Measurements from ENCODE around the gene CDK14.

Gene CDK14

DNA sequence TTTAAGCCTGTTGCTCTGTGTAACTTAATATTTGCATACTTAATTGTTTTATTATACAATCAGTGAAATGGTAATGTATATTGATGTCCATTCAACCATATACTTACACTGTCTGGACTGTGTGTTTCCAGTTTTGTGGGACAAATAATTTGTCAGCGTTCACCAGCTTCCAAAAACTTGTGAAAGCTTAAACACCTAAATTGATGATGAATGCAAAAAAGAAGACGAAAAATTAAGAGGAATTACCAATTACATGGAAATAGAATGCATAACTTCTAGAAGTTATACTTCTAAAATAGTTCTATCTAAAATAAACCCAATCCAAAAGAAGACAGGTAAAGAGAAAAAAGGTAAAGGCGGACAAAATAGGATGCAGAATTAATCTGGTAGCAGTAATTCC lies 513.1 kb downstream of the CDK14 start:
- H3K27ac ChIP-seq: no peak overlapping the region

GRCh38 chr7:91112902-91113341 lies 516.8 kb downstream of the CDK14 start:
- DNase-seq (ENCODE audit: low read depth, low spot score): no peak
- no peak overlapping the region for H3K27ac ChIP-seq

More for the DNA sequence above, 513.1 kb downstream of the CDK14 start:
- no peak for DNase-seq (ENCODE audit: low read depth, low spot score)

- DNase-seq (ENCODE audit: low read depth, low spot score): no peak
- no peak overlapping the region for H3K27ac ChIP-seq
Observed at GRCh38 chr7:91114232-91114631, 518.1 kb downstream of the CDK14 start.

- no peak overlapping the region for H3K27ac ChIP-seq
- DNase-seq (ENCODE audit: low read depth, low spot score): no peak
Observed at GRCh38 chr7:91126762-91127161, 530.6 kb downstream of the CDK14 start.

DNA sequence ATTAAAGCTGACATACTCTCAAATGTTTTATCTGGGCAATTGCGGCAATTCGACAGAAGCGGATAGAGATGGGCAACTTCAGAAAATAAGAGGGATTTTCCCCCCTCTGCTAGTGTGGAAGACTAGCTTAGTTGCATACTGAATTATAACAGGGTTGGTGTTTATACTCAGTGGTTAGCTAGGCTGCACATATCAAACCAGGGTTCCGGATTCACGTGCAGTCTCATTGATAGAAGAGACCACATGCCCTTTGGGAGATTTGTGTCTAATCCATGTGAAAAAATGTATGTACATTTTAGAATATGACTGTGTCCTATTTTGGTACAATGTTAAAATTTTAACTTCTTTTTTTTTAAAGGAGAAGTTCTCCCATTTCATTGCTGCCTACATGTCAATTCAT lies 531.2 kb downstream of the CDK14 start:
- DNase-seq (ENCODE audit: low read depth, low spot score): no peak
- H3K27ac ChIP-seq: no peak overlapping the region

- H3K27ac ChIP-seq: no peak overlapping the region
- no peak for DNase-seq (ENCODE audit: low read depth, low spot score)
Observed at GRCh38 chr7:91127959-91128358, 531.8 kb downstream of the CDK14 start.

DNA sequence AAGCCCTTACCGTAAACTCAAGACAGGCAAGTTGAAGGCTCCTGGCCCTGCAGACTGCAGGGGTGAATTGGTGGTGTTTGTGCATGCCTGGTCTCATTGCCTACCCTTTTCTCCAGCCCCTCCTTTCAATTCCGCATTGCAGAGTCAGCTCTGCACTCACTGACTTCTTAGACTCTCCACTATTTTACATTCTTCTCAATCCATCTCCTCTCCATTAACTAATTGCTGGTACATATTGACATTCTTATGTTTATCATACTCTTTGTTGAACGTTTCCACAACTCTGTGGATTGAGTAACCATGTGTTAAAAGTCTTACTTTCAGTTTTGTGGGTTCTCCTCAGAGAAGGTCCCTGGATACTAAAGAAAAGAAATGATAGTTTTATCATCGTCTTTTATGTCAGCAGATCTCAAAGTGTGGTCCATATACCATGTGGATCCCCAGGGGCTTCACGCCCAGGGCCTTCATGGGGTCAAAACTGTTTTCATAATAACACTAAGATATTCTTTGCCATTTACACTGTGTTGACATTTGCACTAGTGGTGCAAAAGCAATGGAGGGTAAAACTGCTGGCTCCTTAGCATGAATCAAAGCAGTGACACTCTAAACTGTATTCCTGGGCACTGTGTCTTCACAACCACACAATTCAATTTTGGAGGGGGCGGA lies 532.7 kb downstream of the CDK14 start:
- no peak overlapping the region for H3K27ac ChIP-seq
- no peak for DNase-seq (ENCODE audit: low read depth, low spot score)

DNA sequence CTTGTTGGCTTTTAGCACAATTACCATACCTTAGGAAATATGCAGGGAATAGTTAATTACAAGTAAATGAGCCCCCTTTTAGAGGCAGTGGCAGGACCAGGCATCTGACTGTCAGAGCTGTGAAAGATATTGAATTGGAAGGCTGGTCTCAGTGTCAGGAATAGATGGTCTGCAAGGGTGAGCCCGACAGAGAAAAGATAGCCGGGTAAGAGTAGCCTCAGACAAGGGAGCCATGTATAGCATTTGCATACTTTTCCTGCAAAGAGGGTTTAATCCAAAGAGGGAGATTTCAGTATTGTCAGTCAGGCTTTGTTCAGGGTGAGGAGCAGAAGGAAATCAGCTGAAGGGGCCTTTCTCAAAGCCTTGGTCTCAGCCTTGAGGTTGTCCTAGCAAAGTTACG lies 539.2 kb downstream of the CDK14 start:
- no peak for DNase-seq (ENCODE audit: low read depth, low spot score)
- H3K27ac ChIP-seq: no peak overlapping the region

- DNase-seq (ENCODE audit: low read depth, low spot score): no peak
Observed at GRCh38 chr7:91135703-91136430, 539.7 kb downstream of the CDK14 start.

DNA sequence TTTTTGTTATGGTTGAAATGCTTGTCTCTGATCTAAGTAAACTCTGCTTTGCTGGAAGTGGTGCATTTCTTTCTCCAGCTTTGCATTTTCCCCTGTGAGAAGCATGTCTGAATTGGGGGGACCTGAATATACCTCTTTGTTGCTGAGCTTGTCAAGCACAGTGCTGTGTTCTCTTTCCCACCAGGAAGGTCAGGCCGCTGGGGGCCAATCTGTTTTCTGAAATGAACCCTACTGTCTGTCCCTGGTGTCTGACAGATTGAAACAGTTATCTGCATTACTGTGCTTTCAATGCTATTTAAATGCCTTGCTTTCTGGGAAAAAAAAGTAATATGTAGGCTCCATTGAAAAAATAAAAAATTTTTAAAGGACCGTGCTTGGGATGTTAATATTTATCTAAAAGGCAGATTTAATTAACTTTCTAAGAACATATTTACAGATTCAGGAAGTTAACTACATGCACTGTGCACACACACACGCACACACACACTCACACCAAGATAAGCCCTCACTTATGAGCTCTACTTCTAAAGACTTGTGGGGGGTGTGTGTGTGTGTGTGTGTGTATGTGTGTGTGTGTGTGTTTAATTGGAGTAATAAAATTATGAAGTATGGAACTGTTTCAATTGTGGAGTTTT lies 541.1 kb downstream of the CDK14 start:
- no peak overlapping the region for H3K27ac ChIP-seq
- no peak for DNase-seq (ENCODE audit: low read depth, low spot score)

More at GRCh38 chr7:91135703-91136430, 539.7 kb downstream of the CDK14 start:
- H3K27ac ChIP-seq: no peak overlapping the region

GRCh38 chr7:91137788-91138368 lies 541.8 kb downstream of the CDK14 start:
- DNase-seq (ENCODE audit: low read depth, low spot score): no peak
- H3K27ac ChIP-seq: no peak overlapping the region

DNA sequence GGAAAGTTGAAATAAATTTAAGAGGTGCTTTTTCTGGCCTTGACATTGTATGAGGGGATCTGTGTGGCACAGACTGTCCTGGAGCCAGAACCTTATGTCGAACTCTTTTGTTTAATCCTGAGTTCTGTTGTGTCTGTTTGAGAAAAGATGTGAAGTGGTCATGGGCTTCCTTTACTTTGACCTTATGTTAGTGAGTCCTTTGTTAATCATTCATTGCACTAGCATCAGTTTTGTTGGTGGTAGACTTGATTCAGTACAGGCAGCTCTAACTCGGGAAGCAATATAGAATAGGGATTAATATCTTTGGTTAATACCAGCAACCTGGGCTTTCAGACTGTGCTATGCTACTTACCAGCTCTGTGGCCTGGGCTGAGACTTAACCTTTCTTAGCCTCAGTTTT lies 544.2 kb downstream of the CDK14 start:
- no peak overlapping the region for H3K27ac ChIP-seq
- DNase-seq (ENCODE audit: low read depth, low spot score): no peak

GRCh38 chr7:91140982-91141381 lies 544.9 kb downstream of the CDK14 start:
- no peak overlapping the region for H3K27ac ChIP-seq
- DNase-seq (ENCODE audit: low read depth, low spot score): no peak

GRCh38 chr7:91142743-91143142 lies 546.6 kb downstream of the CDK14 start:
- H3K27ac ChIP-seq: no peak overlapping the region
- DNase-seq (ENCODE audit: low read depth, low spot score): no peak

GRCh38 chr7:91149341-91150246 lies 553.5 kb downstream of the CDK14 start:
- H3K27ac ChIP-seq: no peak overlapping the region
- no peak for DNase-seq (ENCODE audit: low read depth, low spot score)

GRCh38 chr7:91151916-91152315 lies 555.8 kb downstream of the CDK14 start:
- DNase-seq (ENCODE audit: low read depth, low spot score): no peak
- H3K27ac ChIP-seq: no peak overlapping the region

GRCh38 chr7:91156316-91157185 lies 560.4 kb downstream of the CDK14 start:
- H3K27ac ChIP-seq: no peak overlapping the region

DNA sequence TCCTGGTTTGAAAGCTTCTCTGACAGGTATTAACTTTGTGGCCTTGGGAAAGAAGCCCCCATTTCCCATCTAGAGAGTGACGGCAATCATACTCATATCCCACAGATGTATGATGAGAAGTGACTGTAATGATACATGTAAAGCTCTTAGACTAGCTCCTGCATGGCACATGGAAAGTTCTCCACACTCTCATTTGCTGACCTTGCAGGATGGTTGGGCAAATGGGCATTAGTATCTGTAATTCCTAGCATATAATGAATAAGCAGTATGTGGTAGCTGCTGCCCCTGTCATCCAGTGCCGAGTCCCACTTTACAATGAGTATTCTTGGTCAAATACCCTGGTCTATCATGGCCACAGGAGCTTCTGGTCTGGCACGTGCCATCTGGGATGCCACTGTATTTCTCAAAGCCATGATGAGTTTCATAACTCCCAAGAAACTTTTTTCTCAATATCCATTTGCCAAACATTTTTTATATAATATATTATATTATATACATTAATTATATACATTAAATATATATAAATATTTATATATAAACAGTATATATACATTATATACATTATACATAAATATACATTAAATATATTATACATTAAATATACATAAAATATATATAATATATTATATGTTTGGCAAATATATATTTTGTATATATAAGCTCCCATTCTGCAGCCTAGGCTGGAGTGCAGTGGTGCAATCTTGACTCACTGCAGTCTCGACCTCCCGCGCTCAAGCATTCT lies 561.6 kb downstream of the CDK14 start:
- no peak for DNase-seq (ENCODE audit: low read depth, low spot score)

More at GRCh38 chr7:91156316-91157185, 560.4 kb downstream of the CDK14 start:
- DNase-seq (ENCODE audit: low read depth, low spot score): no peak

More for the DNA sequence above, 561.6 kb downstream of the CDK14 start:
- H3K27ac ChIP-seq: no peak overlapping the region

All from epithelial cell of prostate (primary cell).